SK-N-SH (cell line): Measurements from ENCODE around the gene DOCK4. TPM values are rescaled to one million over a fixed set of nuclear protein-coding genes. Genes with fewer than 3 reads are reported as not detected.

Source experiments
- CTCF ChIA-PET: fragments of 300-600, 350-600 bp; formaldehyde crosslinking; extraction: SDS; loops from one replicate; lab custom pipeline; 2021; lab: Yijun Ruan, JAX
- POLR2A ChIA-PET: fragments of 350-600 bp; sonication (Branson Sonifier 250); formaldehyde crosslinking; extraction: SDS; loops from one replicate; lab custom pipeline; 2020; ENCODE audit warnings: antibody characterized with exemption, inconsistent platforms; lab: Yijun Ruan, JAX
- DNase-seq: peaks from one replicate; pipeline ENCODE4 v3.0.0; 2012
- H2AFZ ChIP-seq: fragments of 200-600 bp; sonication (generic); 2 replicates; pipeline ENCODE4 v1.8.1; 2016; ENCODE audit warnings: antibody characterized with exemption, mild to moderate bottlenecking, low read depth
- H3F3A ChIP-seq: fragments of 200-600 bp; sonication (generic); replicated peaks from 2 replicates; pipeline ENCODE3; 2016; ENCODE audit warnings: antibody characterized with exemption, mild to moderate bottlenecking; ENCODE audit not compliant: insufficient read depth
- H3K27ac ChIP-seq, 2 experiments: fragments of 200-500 bp in 1 of 2; fragments of 200-600 bp in 1 of 2; sonication (Bioruptor generic) in 1 of 2; sonication (generic), shearing (Covaris generic) in 1 of 2; 2 replicates each; pipeline versions ENCODE4 v1.5.1 to v1.6.1; 2014 to 2016; ENCODE audit warnings: low read depth in 2 of 2, inconsistent platforms in 1 of 2, low read length in 1 of 2, mild to moderate bottlenecking in 1 of 2, mixed read lengths in 1 of 2
- H3K27me3 ChIP-seq: fragments of 200-600 bp; sonication (generic), shearing (Covaris generic); 2 replicates; pipeline ENCODE4 v1.6.1; 2016; ENCODE audit warnings: mixed run types; ENCODE audit not compliant: insufficient read depth
- H3K36me3 ChIP-seq, 2 experiments: fragments of 200-500 bp in 1 of 2; fragments of 200-600 bp in 1 of 2; sonication (Bioruptor generic) in 1 of 2; sonication (generic) in 1 of 2; replicated peaks in 1 of 2; 2 replicates each; pipeline versions ENCODE3 to v1.5.1; 2014 to 2016; ENCODE audit warnings: low read length in 1 of 2, mild to moderate bottlenecking in 1 of 2; ENCODE audit not compliant: insufficient read depth in 2 of 2, control insufficient read depth in 1 of 2
- H3K4me1 ChIP-seq, 2 experiments: fragments of 200-500 bp in 1 of 2; fragments of 200-600 bp in 1 of 2; sonication (Bioruptor generic) in 1 of 2; sonication (generic), shearing (Covaris generic) in 1 of 2; 2 replicates each; pipeline versions ENCODE4 v1.5.1 to v1.6.1; 2014 to 2016; ENCODE audit warnings: low read depth in 1 of 2, low read length in 1 of 2, mixed run types in 1 of 2; ENCODE audit not compliant: insufficient read depth in 2 of 2, control insufficient read depth in 1 of 2
- H3K4me2 ChIP-seq: fragments of 200-600 bp; sonication (generic), shearing (Covaris generic); 2 replicates; pipeline ENCODE4 v1.6.1; 2017; ENCODE audit warnings: mixed run types
- H3K4me3 ChIP-seq, 2 experiments: fragments of 200-500 bp in 1 of 2; fragments of 200-600 bp in 1 of 2; sonication (Bioruptor generic) in 1 of 2; sonication (generic), shearing (Covaris generic) in 1 of 2; 2 replicates each; pipeline versions ENCODE4 v1.5.1 to v1.8.1; 2014 to 2016; ENCODE audit warnings: low read depth in 2 of 2, inconsistent platforms in 1 of 2, low read length in 1 of 2, mild to moderate bottlenecking in 1 of 2, mixed read lengths in 1 of 2, moderate library complexity in 1 of 2
- H3K79me2 ChIP-seq: fragments of 200-600 bp; sonication (generic); 2 replicates; pipeline ENCODE4 v1.8.1; 2017; ENCODE audit warnings: mild to moderate bottlenecking; ENCODE audit not compliant: insufficient read depth
- H3K9ac ChIP-seq: fragments of 200-600 bp; sonication (generic); 2 replicates; pipeline ENCODE4 v1.6.1; 2017; ENCODE audit warnings: mixed run types
- H3K9me2 ChIP-seq: fragments of 200-600 bp; sonication (generic); 2 replicates; pipeline ENCODE4 v1.6.1; 2017; ENCODE audit warnings: mixed run types
- H3K9me3 ChIP-seq: fragments of 200-600 bp; sonication (generic); 2 replicates; pipeline ENCODE4 v1.6.1; 2017; ENCODE audit warnings: mixed run types, mild to moderate bottlenecking, moderate library complexity
- H4K20me1 ChIP-seq: fragments of 200-600 bp; sonication (generic); 2 replicates; pipeline ENCODE4 v1.6.1; 2017; ENCODE audit warnings: mild to moderate bottlenecking, mixed run types; ENCODE audit not compliant: insufficient read depth
- FOSL2 ChIP-seq: IDR thresholded peaks from 2 replicates; pipeline ENCODE4 v1.4.0; 2012; ENCODE audit warnings: low read depth, mild to moderate bottlenecking, moderate library complexity, borderline replicate concordance
- FOXJ3 ChIP-seq: sonication (generic); formaldehyde crosslinking; IDR thresholded peaks from 2 replicates; pipeline ENCODE4 v1.5.1; 2020; ENCODE audit warnings: mild to moderate bottlenecking, missing genetic modification reagents
- GABPA ChIP-seq: IDR thresholded peaks from 2 replicates; pipeline ENCODE4 v1.4.0; 2012; ENCODE audit warnings: low read depth, mild to moderate bottlenecking
- GATA2 ChIP-seq: sonication (generic); formaldehyde crosslinking; IDR thresholded peaks from 2 replicates; pipeline ENCODE4 v1.5.0; 2020; ENCODE audit warnings: mild to moderate bottlenecking, missing genetic modification reagents
- IRF3 ChIP-seq: fragments of 150-350 bp; IDR thresholded peaks from 2 replicates; pipeline ENCODE4 v1.6.1; 2016; ENCODE audit warnings: mild to moderate bottlenecking, low read depth, low read length
- JUND ChIP-seq: IDR thresholded peaks from 2 replicates; pipeline ENCODE4 v1.4.0; 2012
- MEF2A ChIP-seq: IDR thresholded peaks from 2 replicates; pipeline ENCODE4 v1.4.0; 2012; ENCODE audit warnings: low read depth, borderline replicate concordance
- PBX3 ChIP-seq: IDR thresholded peaks from 2 replicates; pipeline ENCODE4; 2012
- RAD21 ChIP-seq: IDR thresholded peaks from 2 replicates; pipeline ENCODE4 v1.6.1; 2012; ENCODE audit warnings: mild to moderate bottlenecking, low read length
- RCOR1 ChIP-seq: fragments of 150-350 bp; IDR thresholded peaks from 2 replicates; pipeline ENCODE4 v1.6.1; 2017; ENCODE audit warnings: antibody characterized with exemption, low read length
- REST ChIP-seq: IDR thresholded peaks from 2 replicates; pipeline ENCODE4 v1.6.1; 2012; ENCODE audit warnings: mild to moderate bottlenecking, low read depth, low read length, moderate library complexity
- SIN3A ChIP-seq: IDR thresholded peaks from 2 replicates; pipeline ENCODE4 v1.6.1; 2012; ENCODE audit warnings: low read depth, mild to moderate bottlenecking, low read length, moderate library complexity, borderline replicate concordance
- TAF1 ChIP-seq: IDR thresholded peaks from 2 replicates; pipeline ENCODE4 v1.6.1; 2012; ENCODE audit warnings: low read depth, mild to moderate bottlenecking, low read length, moderate library complexity, borderline replicate concordance
- TEAD4 ChIP-seq: IDR thresholded peaks from 2 replicates; pipeline ENCODE4 v1.4.0; 2012; ENCODE audit warnings: mild to moderate bottlenecking, borderline replicate concordance; ENCODE audit not compliant: insufficient read depth
- USF2 ChIP-seq: fragments of 150-350 bp; IDR thresholded peaks from 2 replicates; pipeline ENCODE4 v1.6.1; 2017; ENCODE audit warnings: antibody characterized with exemption, low read length, low read depth, borderline replicate concordance
- YY1 ChIP-seq: IDR thresholded peaks from 2 replicates; pipeline ENCODE4 v1.4.0; 2012; ENCODE audit warnings: low read depth, mild to moderate bottlenecking
- ZBTB33 ChIP-seq: IDR thresholded peaks from 2 replicates; pipeline ENCODE4 v1.4.0; 2012; ENCODE audit warnings: low read depth, borderline replicate concordance
- WGBS: methylation state at CpG from one replicate; pipeline ENCODE4 v1.1.6; 2017; ENCODE audit warnings: low lambda C conversion rate; 5-methylcytosine and 5-hydroxymethylcytosine counted together
- polyA plus RNA-seq, 3 experiments: library from polyadenylated mRNA; depleted of rRNA; stranded (reverse); fragments of >200 nt; gene quantifications; 2 replicates each; pipeline ENCODE4 v1.2.3, GENCODE V29; 2012

The DOCK4 gene
- polyA plus RNA-seq, 1 of the 3 experiments (the other 2 are of a cell fraction), result 8.5 TPM

GRCh38 chr7:111872450-111873325 is 333.5 kb downstream of the DOCK4 start:
- Histone ChIP-seq H3K27me3 (no peaks in the 10 kb centered on the region), H3K9me2 (no peaks in the 10 kb centered on the region), H3F3A (no peaks in the 10 kb centered on the region), H2AFZ (no peak overlapping the region), H3K9me3 (no peaks in the 10 kb centered on the region), H3K4me3 (no peak overlapping the region), H3K27ac (no peak overlapping the region), H3K4me2 (no peak overlapping the region), H3K79me2 (no peaks in the 10 kb centered on the region), H4K20me1 (no peaks in the 10 kb centered on the region), H3K9ac (no peak overlapping the region), H3K36me3 (peaks cover 3 to 33% of the 10 kb centered on the region in 2 experiments), H3K4me1 (peaks cover 0 to 24% of the 10 kb centered on the region in 2 experiments; a peak in 2 of 4 replicates)
- 84% methylated on average over 4 of the region's 4 CpGs for WGBS
- TF ChIP-seq GATA2 (CRISPR knock-in tag) (peak; percentile 11; the same call in 1 of the 2 replicates), MEF2A (no peak)
- no peak for DNase-seq
- POLR2A ChIA-PET, result no interaction called here
- CTCF ChIA-PET, result interaction anchor here (0.5 to 11.2 kb wide), 7 partner anchors 12 to 531 kb away, joined by 3 to 120 read pairs (median 4); no protein-coding TSS in a partner anchor

- Histone ChIP-seq H3K27me3 (no peaks in the 10 kb centered on the region), H3K36me3 (peaks cover 0 to 32% of the 10 kb centered on the region in 2 experiments), H3K9ac (no peak overlapping the region), H3K9me3 (no peaks in the 10 kb centered on the region), H3K4me2 (no peak overlapping the region), H4K20me1 (no peaks in the 10 kb centered on the region), H3K4me3 (no peak overlapping the region), H3K4me1 (peaks cover 0 to 24% of the 10 kb centered on the region in 2 experiments; a peak in 2 of 4 replicates), H3F3A (no peaks in the 10 kb centered on the region), H3K9me2 (no peaks in the 10 kb centered on the region), H3K79me2 (no peaks in the 10 kb centered on the region), H2AFZ (no peak overlapping the region), H3K27ac (no peak overlapping the region)
- ChIA-PET CTCF (interaction anchor here (0.7 to 11.2 kb wide), 4 partner anchors 10 to 129 kb away, joined by 3 to 120 read pairs (median 7); no protein-coding TSS in a partner anchor), POLR2A (no interaction called here)
- DNase-seq, result no peak
- WGBS, result 83% methylated on average over 1 of the region's 1 CpG
- TF ChIP-seq FOSL2 (no peak), GATA2 (CRISPR knock-in tag) (no peak), IRF3 (no peak), USF2 (no peak), RCOR1 (no peak), FOXJ3 (CRISPR knock-in tag) (no peak), REST (no peak), ZBTB33 (no peak), SIN3A (no peak), TAF1 (no peak), YY1 (no peak), RAD21 (no peak), GABPA (no peak), JUND (no peak), PBX3 (no peak), TEAD4 (no peak)
Measured at GRCh38 chr7:111871283-111871682, 334.9 kb downstream of the DOCK4 start.
